Keratinocyte (primary cell): ENCODE results near the gene CDH13. TPM values are rescaled to one million over a fixed set of nuclear protein-coding genes. Genes with fewer than 3 reads are reported as not detected.

Experiments used
- DNase-seq: peaks from one replicate; pipeline ENCODE4 v3.0.0-alpha.2; 2011; ENCODE audit warnings: low read depth, missing footprints, low spot score
- FAIRE-seq: peaks from 2 replicates; lab custom pipeline; 2011; peaks lifted over from hg19 to GRCh38; lab: Jason Lieb, UNC
- H2AFZ ChIP-seq: 2 replicates; pipeline ENCODE4 v1.6.0; 2012; ENCODE audit warnings: low read length, control low read depth, inconsistent platforms; ENCODE audit not compliant: control insufficient read depth
- H3K27ac ChIP-seq: 2 replicates; pipeline ENCODE4 v1.5.1; 2011; ENCODE audit warnings: low read length; ENCODE audit not compliant: control insufficient read depth, insufficient read depth
- H3K27me3 ChIP-seq: 3 replicates; pipeline ENCODE4 v1.6.0; 2011; ENCODE audit warnings: low read length; ENCODE audit not compliant: control insufficient read depth, insufficient read depth; ENCODE audit errors: extremely low read depth
- H3K36me3 ChIP-seq, 2 experiments: 2 replicates in 1 of 2; 3 replicates in 1 of 2; pipeline ENCODE4 v1.5.1; 2011; ENCODE audit warnings: low read length in 2 of 2, mild to moderate bottlenecking in 1 of 2; ENCODE audit not compliant: control insufficient read depth in 2 of 2, insufficient read depth in 2 of 2; ENCODE audit errors: extremely low read depth in 1 of 2
- H3K4me1 ChIP-seq: 3 replicates; pipeline ENCODE4 v1.5.1; 2011; ENCODE audit warnings: low read length; ENCODE audit not compliant: control insufficient read depth, insufficient read depth; ENCODE audit errors: extremely low read depth
- H3K4me2 ChIP-seq: 3 replicates; pipeline ENCODE4 v1.6.0; 2011; ENCODE audit warnings: low read depth, low read length; ENCODE audit not compliant: control insufficient read depth, insufficient read depth; ENCODE audit errors: extremely low read depth
- H3K4me3 ChIP-seq, 3 experiments: fragments of 200-600 bp in 1 of 3; sonication (generic) in 1 of 3; 2 replicates in 2 of 3; 3 replicates in 1 of 3; pipeline ENCODE4 v1.5.1; 2011 to 2016; ENCODE audit warnings: low read length in 3 of 3, mild to moderate bottlenecking in 3 of 3, control low read depth in 2 of 3, inconsistent platforms in 1 of 3, low read depth in 1 of 3, mixed read lengths in 1 of 3, mixed run types in 1 of 3, moderate library complexity in 1 of 3; ENCODE audit not compliant: control insufficient read depth in 2 of 3, insufficient read depth in 2 of 3; ENCODE audit errors: extremely low read depth in 1 of 3
- H3K79me2 ChIP-seq: 2 replicates; pipeline ENCODE4 v1.6.0; 2012; ENCODE audit warnings: low read length; ENCODE audit not compliant: control insufficient read depth, insufficient read depth
- H3K9ac ChIP-seq: 3 replicates; pipeline ENCODE4 v1.6.0; 2011; ENCODE audit warnings: low read length; ENCODE audit not compliant: control insufficient read depth, insufficient read depth; ENCODE audit errors: extremely low read depth
- H3K9me1 ChIP-seq: 3 replicates; pipeline ENCODE4 v1.6.0; 2011; ENCODE audit warnings: low read length; ENCODE audit not compliant: control insufficient read depth, insufficient read depth; ENCODE audit errors: extremely low read depth
- H3K9me3 ChIP-seq: 2 replicates; pipeline ENCODE4 v1.5.1; 2012; ENCODE audit warnings: low read depth, low read length; ENCODE audit not compliant: control insufficient read depth
- H4K20me1 ChIP-seq: 3 replicates; pipeline ENCODE4 v1.6.0; 2011; ENCODE audit warnings: low read length; ENCODE audit not compliant: control insufficient read depth, insufficient read depth; ENCODE audit errors: extremely low read depth
- CTCF ChIP-seq, 3 experiments: IDR thresholded peaks in 1 of 3; conservative IDR thresholded peaks in 1 of 3; optimal IDR thresholded peaks in 1 of 3; 2 replicates in 2 of 3; 3 replicates in 1 of 3; pipeline versions ENCODE3 to v1.5.1; 2011; ENCODE audit warnings: low read length in 3 of 3, mild to moderate bottlenecking in 3 of 3, moderate library complexity in 2 of 3, control low read depth in 1 of 3, inconsistent platforms in 1 of 3; ENCODE audit not compliant: insufficient read depth in 2 of 3; ENCODE audit errors: extremely low read depth in 1 of 3
- EZH2 ChIP-seq: IDR thresholded peaks from one replicate; pipeline ENCODE4 v1.6.1; 2012; ENCODE audit warnings: inconsistent platforms, mild to moderate bottlenecking, low read length, moderate library complexity
- dilution Hi-C: fragments of 300-500 bp; cut with MboI; formaldehyde crosslinking; loops from one replicate; pipeline ENCODE4 v1.7.0; 2020; ENCODE audit warnings: low sequenced_read_pairs; ENCODE audit not compliant: extremely low pct_ligation_motif_present
- polyA plus RNA-seq, 5 experiments: library from polyadenylated mRNA; depleted of rRNA in 3 of 5; stranded (reverse) in 3 of 5; stranded (forward) in 1 of 5; unstranded in 1 of 5; fragments of >200 nt; gene quantifications; 1 replicate in 1 of 5; 2 replicates in 3 of 5; 3 replicates in 1 of 5; pipeline versions ENCODE4 v1.2.1 to v1.2.3, GENCODE V29; 2011 to 2012; ENCODE audit warnings: missing spikeins in 2 of 5, low read depth in 1 of 5, low replicate concordance in 1 of 5

Gene CDH13
- polyA plus RNA-seq, 1 donor (not counting 4 experiments of a cell fraction or from before 2014, with no cell fraction given) = 111 TPM

- no peak overlapping the region for H3K4me2 ChIP-seq
- peaks cover 17% of the 10 kb centered on the region for H3K79me2 ChIP-seq
- no peaks in the 10 kb centered on the region for H4K20me1 ChIP-seq
- no peak for TF ChIP-seq EZH2
- peak in 1 of 3 experiments; percentile 34 for TF ChIP-seq CTCF (optimal IDR thresholded peaks at IDR 0.05 in 1 of 3, IDR thresholded peaks at IDR 0.05 in 1 of 3, conservative IDR thresholded peaks at IDR 0.05 in 1 of 3; ENCODE audit: extremely low read depth in 1 of 3, insufficient read depth in 2 of 3, low read length in 3 of 3)
- no peaks in the 10 kb centered on the region for H3K27me3 ChIP-seq
- dilution Hi-C loops = no loop called here
- no peaks in the 10 kb centered on the region for H3K36me3 ChIP-seq
- no peaks in the 10 kb centered on the region for H3K9me3 ChIP-seq
- DNase-seq (no peak), FAIRE-seq (no peak)
- no peak overlapping the region for H3K27ac ChIP-seq
- no peak overlapping the region for H3K9ac ChIP-seq
- H3K9me1 ChIP-seq = no peaks in the 10 kb centered on the region
- H3K4me1 ChIP-seq = peaks cover 28% of the 10 kb centered on the region
- no peak overlapping the region for H2AFZ ChIP-seq
- no peak overlapping the region for H3K4me3 ChIP-seq
These were observed 1.5 kb upstream of the CDH13 start for GRCh38 chr16:82625066-82625968.

GRCh38 chr16:82628088-82628423 is 1.3 kb downstream of the CDH13 start:
- peak; percentile 83 for DNase-seq
- H3K27ac ChIP-seq = peak overlapping the region; percentile 98
- no peaks in the 10 kb centered on the region for H3K9me1 ChIP-seq
- H4K20me1 ChIP-seq = no peaks in the 10 kb centered on the region
- no peak for FAIRE-seq
- dilution Hi-C loops = no loop called here
- peak overlapping the region; percentile 100 for H3K4me2 ChIP-seq
- no peaks in the 10 kb centered on the region for H3K9me3 ChIP-seq
- peak overlapping the region; percentile 68 to 83 (median 82) for H3K4me3 ChIP-seq
- peaks cover 55% of the 10 kb centered on the region for H3K4me1 ChIP-seq
- peaks cover 0 to 8% of the 10 kb centered on the region in 2 experiments for H3K36me3 ChIP-seq
- no peak for TF ChIP-seq EZH2
- TF ChIP-seq CTCF (optimal IDR thresholded peaks at IDR 0.05 in 1 of 3, IDR thresholded peaks at IDR 0.05 in 1 of 3, conservative IDR thresholded peaks at IDR 0.05 in 1 of 3; ENCODE audit: extremely low read depth in 1 of 3, insufficient read depth in 2 of 3, low read length in 3 of 3) = no peak
- peak overlapping the region; percentile 31 for H2AFZ ChIP-seq
- H3K27me3 ChIP-seq = no peaks in the 10 kb centered on the region
- peak overlapping the region; percentile 89 for H3K9ac ChIP-seq
- peaks cover 43% of the 10 kb centered on the region for H3K79me2 ChIP-seq
